M059J (cell line): ENCODE results near the gene ZNF226. TPM values are rescaled to one million over a fixed set of nuclear protein-coding genes. Genes with fewer than 3 reads are reported as not detected.
"Not testable (repeated sequence)": the region's sequence is repeated elsewhere in the genome, so short reads cannot be mapped to it uniquely, and the experiment has no call there.

Experiments
- DNase-seq: peaks from one replicate; pipeline ENCODE4 v3.0.0-alpha.2; 2012; ENCODE audit warnings: low read depth
- total RNA-seq: library from RNA; depleted of rRNA; stranded (reverse); fragments of >200 nt; shearing (Covaris generic); gene quantifications from 2 replicates; pipeline ENCODE4 v1.2.3, GENCODE V29; 2014; rRNA removed

Gene ZNF226
- total RNA-seq, 1 experiment from 2014 or later, result 20.7 TPM

DNA sequence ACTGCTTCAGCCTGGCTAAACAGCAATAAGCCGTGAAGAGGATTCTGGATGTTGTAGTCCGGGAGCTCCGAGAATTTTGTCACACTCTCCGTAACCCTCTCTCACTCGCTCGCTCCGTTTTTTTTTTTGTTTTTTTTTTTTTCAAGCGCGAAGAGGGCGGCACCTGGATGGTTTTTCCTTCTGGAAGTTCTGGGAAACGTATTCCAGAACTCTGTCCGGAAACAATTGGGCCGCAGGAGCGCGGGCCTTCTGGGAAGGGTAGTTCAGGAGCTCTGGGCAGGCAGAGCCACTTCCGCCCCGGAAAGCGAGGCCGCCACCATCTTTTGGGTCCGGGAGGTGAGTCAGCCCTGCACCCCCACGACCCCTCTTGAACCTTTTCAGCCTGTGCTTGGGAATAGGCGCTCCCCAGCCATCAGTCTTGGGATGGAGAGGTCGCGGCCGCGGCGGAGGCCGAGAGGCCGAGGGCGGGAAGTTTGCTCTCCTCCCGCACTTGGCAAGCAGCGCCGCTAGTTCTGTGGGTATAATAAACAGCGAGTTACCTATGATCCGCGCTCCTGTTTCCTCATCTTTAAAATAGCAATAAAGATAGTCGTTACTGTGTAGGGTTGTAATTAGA is 47.5 kb downstream of the ZNF226 start, which contains the start of gene ZNF227:
ZNF227 (plus strand) TSS at position 283 of the 616 bp plus-strand sequence. CDS start 5,261 bp downstream, outside the sequence.
- peak; percentile 98 for DNase-seq

DNA sequence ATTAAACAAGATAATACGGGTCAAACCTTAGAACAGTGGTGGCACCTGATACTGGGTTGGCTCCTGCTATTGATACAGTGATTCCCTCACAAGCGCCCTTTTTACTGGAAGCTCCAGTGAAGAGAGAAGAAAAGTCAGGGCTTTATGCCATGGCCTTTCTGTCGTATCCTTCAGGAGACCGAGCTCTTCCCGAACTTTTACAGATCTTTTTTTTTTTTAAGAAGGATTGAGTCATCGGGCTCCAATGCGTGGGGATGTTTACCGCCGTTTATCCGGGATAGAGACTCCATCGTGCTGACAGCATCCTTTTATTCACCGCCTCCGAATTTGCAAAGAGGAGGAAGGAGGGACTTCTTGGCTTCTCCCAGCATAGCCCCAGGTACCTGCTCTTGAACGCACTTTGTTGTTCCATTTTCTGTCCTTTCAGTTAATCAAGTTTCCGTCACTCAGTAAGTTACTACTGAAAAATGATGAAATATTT is 48.0 kb downstream of the ZNF226 start:
- DNase-seq, result peak; percentile 62

- DNase-seq, result not testable (repeated sequence)
Observed at GRCh38 chr19:44219926-44220325, 55.0 kb downstream of the ZNF226 start.

DNA sequence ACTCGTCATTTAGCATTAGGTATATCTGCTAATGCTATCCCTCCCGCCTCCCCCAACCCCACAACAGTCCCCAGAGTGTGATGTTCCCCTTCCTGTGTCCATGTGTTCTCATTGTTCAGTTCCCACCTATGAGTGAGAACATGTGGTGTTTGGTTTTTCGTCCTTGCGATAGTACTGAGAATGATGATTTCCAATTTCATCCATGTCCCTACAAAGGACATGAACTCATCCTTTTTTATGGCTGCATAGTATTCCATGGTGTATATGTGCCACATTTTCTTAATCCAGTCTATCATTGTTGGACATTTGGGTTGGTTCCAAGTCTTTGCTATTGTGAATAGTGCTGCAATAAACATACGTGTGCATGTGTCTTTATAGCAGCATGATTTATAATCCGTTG is 55.9 kb downstream of the ZNF226 start:
- not testable (repeated sequence) for DNase-seq

DNA sequence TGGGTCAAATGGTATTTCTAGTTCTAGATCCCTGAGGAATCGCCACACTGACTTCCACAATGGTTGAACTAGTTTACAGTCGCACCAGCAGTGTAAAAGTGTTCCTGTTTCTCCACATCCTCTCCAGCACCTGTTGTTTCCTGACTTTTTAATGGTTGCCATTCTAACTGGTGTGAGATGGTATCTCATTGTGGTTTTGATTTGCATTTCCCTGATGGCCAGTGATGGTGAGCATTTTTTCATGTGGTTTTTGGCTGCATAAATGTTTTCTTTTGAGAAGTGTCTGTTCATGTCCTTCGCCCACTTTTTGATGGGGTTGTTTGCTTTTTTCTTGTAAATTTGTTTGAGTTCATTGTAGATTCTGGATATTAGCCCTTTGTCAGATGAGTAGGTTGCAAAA is 56.4 kb downstream of the ZNF226 start:
- DNase-seq, result not testable (repeated sequence)

Other genes starting within 250 kb of the ZNF226 start
- gene ZNF45, start 229.8 kb upstream of the ZNF226 start, total RNA-seq, result 11.2 and 18.8 TPM in 2 replicates
- gene ZNF221, start 213.9 kb upstream of the ZNF226 start, total RNA-seq, result 3.6 and 7.2 TPM in 2 replicates
- 6.1 and 10.2 TPM in 2 replicates for gene ZNF155, start 180.9 kb upstream of the ZNF226 start, total RNA-seq
- 4.3 and 9.2 TPM in 2 replicates for gene ZNF230, start 162.1 kb upstream of the ZNF226 start, total RNA-seq
- 6.1 and 10.8 TPM in 2 replicates for gene ZNF222, start 139.7 kb upstream of the ZNF226 start, total RNA-seq
- 4.4 and 8.6 TPM in 2 replicates for gene ZNF223, start 113.1 kb upstream of the ZNF226 start, total RNA-seq
- gene ZNF284, start 92.9 kb upstream of the ZNF226 start, total RNA-seq, result 1.3 and 2.6 TPM in 2 replicates
- gene ZNF224, start 70.7 kb upstream of the ZNF226 start, total RNA-seq, result 12.4 and 14.3 TPM in 2 replicates
- gene ZNF225, start 51.7 kb upstream of the ZNF226 start, total RNA-seq, result 2.4 and 3.9 TPM in 2 replicates
- gene ZNF234, start 23.5 kb upstream of the ZNF226 start, total RNA-seq, result 3.6 and 6.9 TPM in 2 replicates
- 17.9 and 20.6 TPM in 2 replicates for gene ZNF227, start 47.4 kb downstream of the ZNF226 start, total RNA-seq
- 0.10 TPM in 1 of 2 replicates, not detected in the other for gene ZNF233, start 94.8 kb downstream of the ZNF226 start, total RNA-seq
- 0.69 and 0.81 TPM in 2 replicates for gene ZNF235, start 139.9 kb downstream of the ZNF226 start, total RNA-seq
- gene ZNF112, start 191.6 kb downstream of the ZNF226 start, total RNA-seq, result 3.2 and 7.0 TPM in 2 replicates
- 1.6 and 2.3 TPM in 2 replicates for gene ZNF285, start 236.5 kb downstream of the ZNF226 start, total RNA-seq